MM.1S (cell line): ENCODE results near the gene ITM2C.

ENCODE experiments used
- DNase-seq: peaks from one replicate; pipeline ENCODE4 v3.0.0-alpha.2; 2015
- H2AFZ ChIP-seq: fragments of 300-600 bp; sonication (generic); 2 replicates; pipeline ENCODE4 v1.6.0; 2016; ENCODE audit warnings: antibody characterized with exemption, low read length
- H3F3A ChIP-seq: fragments of 300-600 bp; sonication (generic); 2 replicates; pipeline ENCODE4 v1.6.1; 2016; ENCODE audit warnings: mild to moderate bottlenecking, antibody characterized with exemption, low read length, moderate library complexity, mixed read lengths; ENCODE audit not compliant: insufficient read depth
- H3K27ac ChIP-seq: fragments of 300-600 bp; sonication (generic); 2 replicates; pipeline ENCODE4 v1.5.1; 2016; ENCODE audit warnings: mild to moderate bottlenecking, low read length
- H3K27me3 ChIP-seq: fragments of 300-600 bp; sonication (generic); replicated peaks from 2 replicates; pipeline ENCODE4 v1.6.0; 2016; ENCODE audit warnings: low read length; ENCODE audit not compliant: insufficient read depth
- H3K36me3 ChIP-seq: fragments of 300-600 bp; sonication (generic); replicated peaks from 2 replicates; pipeline ENCODE4 v1.6.1; 2016; ENCODE audit warnings: mild to moderate bottlenecking, low read length, mixed read lengths; ENCODE audit not compliant: insufficient read depth
- H3K4me1 ChIP-seq: fragments of 300-600 bp; sonication (generic); 2 replicates; pipeline ENCODE4 v1.6.1; 2016; ENCODE audit warnings: low read length, mixed read lengths
- H3K4me2 ChIP-seq: fragments of 300-600 bp; sonication (generic); 2 replicates; pipeline ENCODE4 v1.6.0; 2016; ENCODE audit warnings: low read depth, low read length
- H3K4me3 ChIP-seq: fragments of 300-600 bp; sonication (generic); 2 replicates; pipeline ENCODE4 v1.5.1; 2016; ENCODE audit warnings: low read length, mixed read lengths
- H3K79me2 ChIP-seq: fragments of 300-600 bp; sonication (generic); 2 replicates; pipeline ENCODE4 v1.6.1; 2016; ENCODE audit warnings: mixed run types, low read length, mixed read lengths
- H3K9ac ChIP-seq: fragments of 300-600 bp; sonication (generic); 2 replicates; pipeline ENCODE4 v1.6.1; 2016; ENCODE audit warnings: low read length, mixed read lengths
- H3K9me2 ChIP-seq: fragments of 300-600 bp; sonication (generic); replicated peaks from 2 replicates; pipeline ENCODE4 v1.6.1; 2016; ENCODE audit warnings: mild to moderate bottlenecking, low read length, mixed read lengths; ENCODE audit not compliant: insufficient read depth
- H3K9me3 ChIP-seq: fragments of 300-600 bp; sonication (generic); replicated peaks from 2 replicates; pipeline ENCODE4 v1.6.1; 2016; ENCODE audit warnings: mild to moderate bottlenecking, low read length, mixed read lengths; ENCODE audit not compliant: insufficient read depth
- H4K20me1 ChIP-seq: fragments of 300-600 bp; sonication (generic); 2 replicates; pipeline ENCODE4 v1.6.1; 2016; ENCODE audit warnings: mild to moderate bottlenecking, low read length, moderate library complexity, mixed read lengths; ENCODE audit not compliant: insufficient read depth
- CTCF ChIP-seq: fragments of 300-600 bp; sonication (generic); IDR thresholded peaks from 2 replicates; pipeline ENCODE4 v1.5.1; 2016; ENCODE audit warnings: antibody characterized with exemption, low read length, mixed read lengths
- EZH2 ChIP-seq: fragments of 300-600 bp; sonication (generic); optimal IDR thresholded peaks from 2 replicates; pipeline ENCODE3; 2017; ENCODE audit warnings: low read depth, mild to moderate bottlenecking, antibody characterized with exemption, low read length, mixed read lengths
- EZH2phosphoT487 ChIP-seq: fragments of 300-600 bp; sonication (generic); IDR thresholded peaks from 2 replicates; pipeline ENCODE4 v1.6.1; 2018; ENCODE audit warnings: antibody characterized with exemption, low read length

Gene ITM2C

GRCh38 chr2:230916218-230916617, 51.5 kb downstream of the ITM2C start:
- H2AFZ ChIP-seq: no peak overlapping the region
- no peak overlapping the region for H3K9ac ChIP-seq
- no peaks in the 10 kb centered on the region for H3K36me3 ChIP-seq
- H3K9me2 ChIP-seq: no peaks in the 10 kb centered on the region
- H4K20me1 ChIP-seq: no peaks in the 10 kb centered on the region
- H3K9me3 ChIP-seq: no peaks in the 10 kb centered on the region
- no peaks in the 10 kb centered on the region for H3K79me2 ChIP-seq
- peaks cover 12% of the 10 kb centered on the region; the same call in 1 of the 2 replicates for H3K4me1 ChIP-seq
- no peaks in the 10 kb centered on the region for H3K27me3 ChIP-seq
- H3F3A ChIP-seq: no peaks in the 10 kb centered on the region
- TF ChIP-seq EZH2 (no peak), CTCF (no peak), EZH2phosphoT487 (no peak)
- H3K4me2 ChIP-seq: no peak overlapping the region
- H3K27ac ChIP-seq: no peak overlapping the region
- H3K4me3 ChIP-seq: no peak overlapping the region
- no peak for DNase-seq

- Histone ChIP-seq H3K27ac (no peak overlapping the region), H3K9me2 (no peaks in the 10 kb centered on the region), H3K9me3 (no peaks in the 10 kb centered on the region), H3K4me3 (no peak overlapping the region), H3F3A (no peaks in the 10 kb centered on the region), H3K4me2 (no peak overlapping the region), H2AFZ (no peak overlapping the region), H3K4me1 (peaks cover 12% of the 10 kb centered on the region; the same call in 1 of the 2 replicates), H3K27me3 (no peaks in the 10 kb centered on the region), H3K36me3 (no peaks in the 10 kb centered on the region), H4K20me1 (no peaks in the 10 kb centered on the region), H3K9ac (no peak overlapping the region), H3K79me2 (no peaks in the 10 kb centered on the region)
- DNase-seq: no peak
- TF ChIP-seq EZH2phosphoT487 (no peak), EZH2 (no peak), CTCF (no peak)
Observed at GRCh38 chr2:230919240-230919639, 54.5 kb downstream of the ITM2C start.

- Histone ChIP-seq H3K27ac (no peak overlapping the region), H3K79me2 (no peaks in the 10 kb centered on the region), H4K20me1 (no peaks in the 10 kb centered on the region), H3K9ac (no peak overlapping the region), H3K9me3 (no peaks in the 10 kb centered on the region), H3K36me3 (no peaks in the 10 kb centered on the region), H3K4me2 (no peak overlapping the region), H3K4me3 (no peak overlapping the region), H2AFZ (no peak overlapping the region), H3K27me3 (no peaks in the 10 kb centered on the region), H3K9me2 (no peaks in the 10 kb centered on the region), H3K4me1 (peaks cover 12% of the 10 kb centered on the region; the same call in 1 of the 2 replicates), H3F3A (no peaks in the 10 kb centered on the region)
- TF ChIP-seq EZH2 (no peak), EZH2phosphoT487 (no peak), CTCF (no peak)
- no peak for DNase-seq
Observed at GRCh38 chr2:230919681-230920080, 54.9 kb downstream of the ITM2C start.
